Activated CD4-positive, alpha-beta T cell treated with anti-CD3 and anti-CD28 coated beads, Interleukin-2, amount 10 ng/mL, durations not matched to agents 24 days and 14 days (primary cell): ENCODE results near the gene KBTBD12. TPM values are rescaled to one million over a fixed set of nuclear protein-coding genes. Genes with fewer than 3 reads are reported as not detected.

Experiments used
- DNase-seq: peaks from one replicate; pipeline ENCODE4 v3.0.0; 2022
- H3K27ac Mint-ChIP-seq: one replicate; pipeline ENCODE4 v1.8.0; 2022; ENCODE audit warnings: mild to moderate bottlenecking, mixed read lengths
- H3K27me3 Mint-ChIP-seq: one replicate; pipeline ENCODE4 v1.8.0; 2022; ENCODE audit warnings: mixed read lengths
- H3K36me3 Mint-ChIP-seq: one replicate; pipeline ENCODE4 v1.8.0; 2022; ENCODE audit warnings: low read depth, mild to moderate bottlenecking, mixed read lengths
- H3K4me1 Mint-ChIP-seq: one replicate; pipeline ENCODE4 v1.8.0; 2021; ENCODE audit warnings: mixed read lengths
- H3K4me3 Mint-ChIP-seq: one replicate; pipeline ENCODE4 v1.8.0; 2022; ENCODE audit warnings: mild to moderate bottlenecking, moderate library complexity, mixed read lengths
- H3K9me3 Mint-ChIP-seq: one replicate; pipeline ENCODE4 v1.8.0; 2021; ENCODE audit warnings: mixed read lengths
- intact Hi-C: fragments of 100-400 bp; cut with micrococcal nuclease; formaldehyde crosslinking; loops from one replicate; pipeline ENCODE4 v1.15.1; 2023
- total RNA-seq: library from RNA; stranded (reverse); gene quantifications from 2 replicates; pipeline ENCODE4 v1.2.3, GENCODE V29; 2022

Gene KBTBD12
- total RNA-seq, 1 donor from 2014 or later, result not detected

- peaks cover 2% of the 10 kb centered on the region for H3K4me1 Mint-ChIP-seq
- intact Hi-C loops, result no loop called here
Measured at GRCh38 chr3:128009952-128010846, 95.2 kb downstream of the KBTBD12 start.

GRCh38 chr3:128011140-128011539, 96.1 kb downstream of the KBTBD12 start:
- no peak overlapping the region for H3K27ac Mint-ChIP-seq
- peaks cover 6% of the 10 kb centered on the region for H3K27me3 Mint-ChIP-seq
- H3K4me3 Mint-ChIP-seq, result no peak overlapping the region
- H3K9me3 Mint-ChIP-seq, result no peaks in the 10 kb centered on the region
- peak; percentile 59 for DNase-seq
- intact Hi-C loops, result no loop called here
- peaks cover 2% of the 10 kb centered on the region for H3K4me1 Mint-ChIP-seq
- H3K36me3 Mint-ChIP-seq, result no peaks in the 10 kb centered on the region

More at GRCh38 chr3:128009952-128010846, 95.2 kb downstream of the KBTBD12 start:
- Mint-ChIP-seq H3K4me3 (no peak overlapping the region), H3K9me3 (no peaks in the 10 kb centered on the region), H3K27me3 (peaks cover 3% of the 10 kb centered on the region), H3K27ac (no peak overlapping the region), H3K36me3 (no peaks in the 10 kb centered on the region)
- no peak for DNase-seq

DNA sequence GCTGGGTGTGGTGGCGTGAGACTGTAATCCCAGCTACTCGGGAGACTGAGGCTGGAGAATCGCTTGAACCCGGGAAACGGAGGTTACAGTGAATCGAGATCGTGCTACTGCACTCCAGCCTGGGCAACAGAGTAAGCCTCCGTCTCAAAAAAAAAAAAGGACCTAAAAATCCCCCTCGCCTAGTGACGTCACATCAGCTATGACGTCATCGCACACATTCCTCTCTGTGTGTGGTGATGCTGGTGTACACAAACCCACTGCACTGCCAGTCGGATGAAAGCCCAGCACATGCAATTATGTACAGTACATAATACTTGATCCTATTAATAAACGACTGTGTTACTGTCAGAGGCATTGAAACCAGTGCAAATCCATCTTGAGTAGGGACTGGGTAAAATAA, 97.0 kb downstream of the KBTBD12 start:
- Mint-ChIP-seq H3K36me3 (no peaks in the 10 kb centered on the region), H3K4me3 (no peak overlapping the region), H3K27ac (no peak overlapping the region), H3K27me3 (peaks cover 7% of the 10 kb centered on the region), H3K9me3 (no peaks in the 10 kb centered on the region), H3K4me1 (peaks cover 2% of the 10 kb centered on the region)
- no peak for DNase-seq
- intact Hi-C loops, result no loop called here

GRCh38 chr3:128014548-128014947, 99.5 kb downstream of the KBTBD12 start:
- no peak overlapping the region for H3K27ac Mint-ChIP-seq
- H3K9me3 Mint-ChIP-seq, result no peaks in the 10 kb centered on the region
- H3K4me1 Mint-ChIP-seq, result peaks cover 2% of the 10 kb centered on the region
- no peak overlapping the region for H3K4me3 Mint-ChIP-seq
- peaks cover 8% of the 10 kb centered on the region for H3K27me3 Mint-ChIP-seq
- DNase-seq, result no peak
- no peaks in the 10 kb centered on the region for H3K36me3 Mint-ChIP-seq
- intact Hi-C loops, result no loop called here

DNA sequence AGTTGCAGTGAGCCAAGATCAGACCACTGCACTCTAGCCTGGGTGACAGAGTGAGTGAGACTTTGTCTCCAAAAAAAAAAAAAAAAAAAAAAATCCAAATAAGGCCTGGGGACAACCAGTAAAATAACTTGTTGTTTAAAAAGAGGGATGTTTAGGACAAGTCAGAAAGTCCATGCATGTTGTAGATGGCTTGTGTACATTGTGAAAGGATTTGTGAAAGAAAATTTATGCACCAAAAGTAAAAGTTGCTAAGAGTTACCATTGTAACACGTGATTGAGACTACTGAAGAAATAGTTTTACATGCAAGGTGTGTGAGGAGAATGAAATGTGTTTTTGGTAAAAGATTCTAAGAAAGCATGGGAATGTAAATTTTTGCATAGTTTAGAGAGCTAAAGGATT, 101.5 kb downstream of the KBTBD12 start:
- Mint-ChIP-seq H3K4me1 (peaks cover under 1% of the 10 kb centered on the region), H3K27me3 (peaks cover 8% of the 10 kb centered on the region), H3K9me3 (no peaks in the 10 kb centered on the region), H3K36me3 (no peaks in the 10 kb centered on the region), H3K4me3 (no peak overlapping the region), H3K27ac (no peak overlapping the region)
- intact Hi-C loops, result no loop called here
- no peak for DNase-seq

- no peaks in the 10 kb centered on the region for H3K9me3 Mint-ChIP-seq
- no peaks in the 10 kb centered on the region for H3K4me1 Mint-ChIP-seq
- no peak overlapping the region for H3K27ac Mint-ChIP-seq
- no peak overlapping the region for H3K4me3 Mint-ChIP-seq
- H3K27me3 Mint-ChIP-seq, result peaks cover 14% of the 10 kb centered on the region
- intact Hi-C loops, result no loop called here
- no peaks in the 10 kb centered on the region for H3K36me3 Mint-ChIP-seq
- DNase-seq, result no peak
Measured at GRCh38 chr3:128021768-128022372, 106.8 kb downstream of the KBTBD12 start.

- no peak for DNase-seq
- peaks cover 20% of the 10 kb centered on the region for H3K27me3 Mint-ChIP-seq
- no peak overlapping the region for H3K27ac Mint-ChIP-seq
- no peaks in the 10 kb centered on the region for H3K9me3 Mint-ChIP-seq
- H3K36me3 Mint-ChIP-seq, result no peaks in the 10 kb centered on the region
- intact Hi-C loops, result no loop called here
- H3K4me3 Mint-ChIP-seq, result no peak overlapping the region
- no peaks in the 10 kb centered on the region for H3K4me1 Mint-ChIP-seq
Measured at GRCh38 chr3:128033102-128033501, 118.1 kb downstream of the KBTBD12 start.

- H3K27ac Mint-ChIP-seq, result no peak overlapping the region
- no peak for DNase-seq
- no peaks in the 10 kb centered on the region for H3K9me3 Mint-ChIP-seq
- H3K27me3 Mint-ChIP-seq, result peaks cover 31% of the 10 kb centered on the region
- H3K36me3 Mint-ChIP-seq, result no peaks in the 10 kb centered on the region
- H3K4me3 Mint-ChIP-seq, result no peak overlapping the region
- no peaks in the 10 kb centered on the region for H3K4me1 Mint-ChIP-seq
- intact Hi-C loops, result no loop called here
Measured at GRCh38 chr3:128036119-128036518, 121.1 kb downstream of the KBTBD12 start.

Other genes starting within 250 kb of the KBTBD12 start
- 6.9 and 8.0 TPM in 2 replicates for gene ABTB1, start 242.3 kb upstream of the KBTBD12 start, total RNA-seq
- gene MGLL, start 92.7 kb upstream of the KBTBD12 start, total RNA-seq, result 2.3 and 3.6 TPM in 2 replicates
- 194 TPM in 2 replicates for gene SEC61A1, start 137.2 kb downstream of the KBTBD12 start, total RNA-seq
- 149 and 150 TPM in 2 replicates for gene RUVBL1, start 208.6 kb downstream of the KBTBD12 start, total RNA-seq
- gene EEFSEC, start 238.2 kb downstream of the KBTBD12 start, total RNA-seq, result 19.2 and 21.3 TPM in 2 replicates